Liver (tissue), 9 donors: Measurements from ENCODE around the gene MAGI1. TPM values are rescaled to one million over a fixed set of nuclear protein-coding genes. Genes with fewer than 3 reads are reported as not detected.

Source experiments
- DNase-seq: peaks from one replicate; pipeline ENCODE4 v3.0.0-alpha.2; 2017; ENCODE audit warnings: low spot score
- H3K27ac ChIP-seq, 2 donors: one replicate each; pipeline ENCODE4 v1.7.0; 2013; ENCODE audit warnings: inconsistent platforms in 2 of 2, low read length in 2 of 2, control low read depth in 1 of 2, low read depth in 1 of 2, mild to moderate bottlenecking in 1 of 2
- H3K27me3 ChIP-seq, 4 donors: one replicate each; pipeline versions ENCODE4 v1.6.1 to v1.7.0; 2013; ENCODE audit warnings: low read length in 3 of 4, inconsistent platforms in 1 of 4, mild to moderate bottlenecking in 1 of 4, moderate library complexity in 1 of 4; ENCODE audit not compliant: control insufficient read depth in 4 of 4, insufficient read depth in 4 of 4
- H3K36me3 ChIP-seq, 4 donors: one replicate each; pipeline versions ENCODE4 v1.6.1 to v1.7.0; 2013; ENCODE audit warnings: low read length in 3 of 4, mild to moderate bottlenecking in 3 of 4, low read depth in 1 of 4, moderate library complexity in 1 of 4; ENCODE audit not compliant: control insufficient read depth in 4 of 4, insufficient read depth in 3 of 4
- H3K4me1 ChIP-seq, 4 donors: one replicate each; pipeline versions ENCODE4 v1.6.1 to v1.7.0; 2013; ENCODE audit warnings: low read length in 3 of 4, mild to moderate bottlenecking in 3 of 4, moderate library complexity in 1 of 4; ENCODE audit not compliant: control insufficient read depth in 4 of 4, insufficient read depth in 4 of 4
- H3K4me3 ChIP-seq, 3 donors: one replicate each; pipeline versions ENCODE4 v1.6.1 to v1.7.0; 2013; ENCODE audit warnings: low read length in 3 of 3, control low read depth in 1 of 3, low read depth in 1 of 3, mild to moderate bottlenecking in 1 of 3
- H3K9ac ChIP-seq, 2 donors: one replicate each; pipeline ENCODE4 v1.7.0; 2013; ENCODE audit warnings: low read length in 2 of 2, mild to moderate bottlenecking in 2 of 2, moderate library complexity in 2 of 2, control low read depth in 1 of 2, low read depth in 1 of 2
- H3K9me3 ChIP-seq, 4 donors: one replicate each; pipeline versions ENCODE4 v1.6.1 to v1.7.0; 2013; ENCODE audit warnings: low read length in 3 of 4; ENCODE audit not compliant: control insufficient read depth in 4 of 4
- FOXA1 ChIP-seq: IDR thresholded peaks from 2 replicates; pipeline ENCODE4 v1.6.1; 2016; ENCODE audit warnings: antibody characterized with exemption
- FOXA2 ChIP-seq: IDR thresholded peaks from 2 replicates; pipeline ENCODE4 v1.6.1; 2016; ENCODE audit warnings: antibody characterized with exemption
- HNF4A ChIP-seq, 2 donors: conservative IDR thresholded peaks; 2 replicates each; pipeline ENCODE4 v1.6.1; 2016; ENCODE audit warnings: antibody characterized with exemption in 2 of 2, mild to moderate bottlenecking in 2 of 2
- HNF4G ChIP-seq: IDR thresholded peaks from 2 replicates; pipeline ENCODE4 v1.6.1; 2016; ENCODE audit warnings: antibody characterized with exemption
- JUND ChIP-seq, 2 donors: IDR thresholded peaks; 2 replicates each; pipeline ENCODE4 v1.6.1; 2016; ENCODE audit warnings: antibody characterized with exemption in 2 of 2
- NR2F2 ChIP-seq: IDR thresholded peaks from 2 replicates; pipeline ENCODE4 v1.6.1; 2016; ENCODE audit warnings: antibody characterized with exemption
- RAD21 ChIP-seq, 2 donors: IDR thresholded peaks; 2 replicates each; pipeline ENCODE4 v1.6.1; 2016; ENCODE audit warnings: antibody characterized with exemption in 2 of 2, mild to moderate bottlenecking in 2 of 2
- RXRA ChIP-seq, 2 donors: IDR thresholded peaks; 2 replicates each; pipeline ENCODE4 v1.6.1; 2017 to 2018; ENCODE audit warnings: antibody characterized with exemption in 2 of 2, mild to moderate bottlenecking in 1 of 2
- SP1 ChIP-seq: IDR thresholded peaks from 2 replicates; pipeline ENCODE4 v1.6.1; 2018; ENCODE audit warnings: antibody characterized with exemption, mild to moderate bottlenecking
- YY1 ChIP-seq: IDR thresholded peaks from 2 replicates; pipeline ENCODE4 v1.6.1; 2016; ENCODE audit warnings: antibody characterized with exemption, mild to moderate bottlenecking
- WGBS: extraction: QIAGEN DNeasy Blood & Tissue Kit; methylation state at CpG from one replicate; pipeline ENCODE4 v1.1.7; 2013; 5-methylcytosine and 5-hydroxymethylcytosine counted together
- polyA plus RNA-seq, 2 donors: library from polyadenylated mRNA; stranded (reverse) in 1 of 2; unstranded in 1 of 2; fragments of 200-250 nt in 1 of 2; fragments of >200 nt in 1 of 2; fragmentation: Nextera tagmentation in 1 of 2; extraction: Ambion mirVana in 1 of 2; gene quantifications; one replicate each; pipeline versions ENCODE4 v1.2.1 to v1.2.3, GENCODE V29; 2013 to 2015
- total RNA-seq, 2 donors: library from RNA; depleted of rRNA; stranded (reverse); fragments of >200 nt; gene quantifications; one replicate each; pipeline ENCODE4 v1.2.3, GENCODE V29; 2014
- TF ChIP-seq, protein P1 (sequence below): fragments of 150-350 bp; IDR thresholded peaks from 2 replicates; pipeline ENCODE4 v1.5.1; 2017; ENCODE audit warnings: improper control_type of control experiment, low read depth, low read length; ENCODE audit not compliant: missing input control
- donor health status: healthy.
- donor health status: healthy.
- donor health status: healthy.
- donor health status: healthy.
- donor health status: healthy.

The MAGI1 gene
- total and polyA plus RNA-seq, 4 donors = 9.6 to 68.8 (median 14.0) TPM

DNA sequence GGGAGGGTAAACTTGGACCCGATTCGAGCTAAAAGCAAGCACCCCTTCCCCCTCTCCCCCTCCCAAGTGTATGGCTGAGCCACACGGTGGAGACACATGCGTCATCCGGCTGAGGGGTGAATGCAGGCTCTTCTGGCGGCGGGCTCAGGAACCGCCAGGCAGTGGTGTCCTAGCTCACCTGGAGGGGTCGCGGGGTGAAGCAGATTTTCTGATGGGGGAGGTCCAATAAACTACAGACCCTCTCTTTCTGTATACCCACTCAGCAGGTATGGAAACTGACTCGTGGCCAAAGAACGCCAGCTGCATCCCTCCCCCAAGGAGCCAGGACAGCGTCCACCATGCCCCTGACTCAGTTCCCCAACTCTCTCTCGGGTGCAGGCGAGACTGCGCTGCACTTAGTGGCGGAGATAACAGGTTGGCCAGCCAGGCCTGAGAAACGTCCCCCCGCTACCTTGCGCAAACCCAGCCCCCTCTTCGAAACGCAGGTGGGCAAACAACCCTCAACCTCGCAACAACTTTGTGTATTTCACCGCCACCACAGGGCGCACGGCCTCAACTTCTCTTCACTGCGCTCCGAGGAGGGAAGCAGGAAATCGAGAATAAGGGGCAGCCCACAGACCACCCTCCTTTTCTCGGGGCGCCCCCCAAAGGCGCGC, 1.3 kb downstream of the MAGI1 start:
- peak overlapping the region; percentile 79 to 90 (median 80) for H3K4me3 ChIP-seq
- peak overlapping the region; percentile 95 to 96 for H3K27ac ChIP-seq
- no peaks in the 10 kb centered on the region for H3K36me3 ChIP-seq
- H3K9ac ChIP-seq = peak overlapping the region; percentile 84 to 88
- H3K27me3 ChIP-seq = no peaks in the 10 kb centered on the region
- peak; percentile 38 for DNase-seq
- H3K4me1 ChIP-seq = peaks cover 0 to 31% (median 16%) of the 10 kb centered on the region in 4 donors
- TF ChIP-seq, protein P1, sequence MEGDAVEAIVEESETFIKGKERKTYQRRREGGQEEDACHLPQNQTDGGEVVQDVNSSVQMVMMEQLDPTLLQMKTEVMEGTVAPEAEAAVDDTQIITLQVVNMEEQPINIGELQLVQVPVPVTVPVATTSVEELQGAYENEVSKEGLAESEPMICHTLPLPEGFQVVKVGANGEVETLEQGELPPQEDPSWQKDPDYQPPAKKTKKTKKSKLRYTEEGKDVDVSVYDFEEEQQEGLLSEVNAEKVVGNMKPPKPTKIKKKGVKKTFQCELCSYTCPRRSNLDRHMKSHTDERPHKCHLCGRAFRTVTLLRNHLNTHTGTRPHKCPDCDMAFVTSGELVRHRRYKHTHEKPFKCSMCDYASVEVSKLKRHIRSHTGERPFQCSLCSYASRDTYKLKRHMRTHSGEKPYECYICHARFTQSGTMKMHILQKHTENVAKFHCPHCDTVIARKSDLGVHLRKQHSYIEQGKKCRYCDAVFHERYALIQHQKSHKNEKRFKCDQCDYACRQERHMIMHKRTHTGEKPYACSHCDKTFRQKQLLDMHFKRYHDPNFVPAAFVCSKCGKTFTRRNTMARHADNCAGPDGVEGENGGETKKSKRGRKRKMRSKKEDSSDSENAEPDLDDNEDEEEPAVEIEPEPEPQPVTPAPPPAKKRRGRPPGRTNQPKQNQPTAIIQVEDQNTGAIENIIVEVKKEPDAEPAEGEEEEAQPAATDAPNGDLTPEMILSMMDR = peak; percentile 39
- TF ChIP-seq RAD21 (IDR thresholded peaks at IDR 0.05) (peak; percentile 61 to 75), YY1 (no peak), NR2F2 (no peak), HNF4G (no peak), JUND (IDR thresholded peaks at IDR 0.05) (peak in 1 of 2 donors; percentile 23), HNF4A (conservative IDR thresholded peaks at IDR 0.05) (peak; percentile 11)
- no peaks in the 10 kb centered on the region for H3K9me3 ChIP-seq
- WGBS = 1% methylated on average over 33 of the region's 33 CpGs

DNA sequence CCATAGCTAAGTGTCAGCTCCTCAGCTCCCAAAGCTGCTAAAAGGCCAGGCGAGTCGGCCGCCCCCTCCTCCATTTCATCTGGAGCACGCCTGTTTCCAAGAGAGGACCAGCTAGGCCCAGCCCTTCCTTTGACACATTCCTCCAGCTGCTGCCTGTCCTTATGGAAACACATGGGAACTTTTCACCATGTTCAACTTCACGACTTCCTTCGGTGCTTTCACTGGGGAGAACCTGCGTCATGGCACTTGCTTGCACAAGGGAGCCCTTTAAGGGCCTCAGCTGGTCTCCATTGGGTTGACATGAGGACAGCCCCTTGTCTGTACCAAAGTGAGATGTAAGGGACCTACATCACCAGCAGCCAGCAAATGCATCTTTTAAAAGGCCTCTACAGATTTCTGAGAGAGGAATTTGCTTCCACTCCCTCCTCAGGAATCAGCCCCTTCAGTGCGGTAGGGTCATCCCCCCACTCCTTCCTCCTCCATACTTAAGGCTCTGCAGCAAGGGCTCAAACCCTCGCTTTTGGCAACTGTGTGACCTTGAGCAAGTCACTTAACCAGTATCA, 2.1 kb downstream of the MAGI1 start:
- Histone ChIP-seq H3K9ac (peak overlapping the region; percentile 84 to 88), H3K27me3 (no peaks in the 10 kb centered on the region), H3K9me3 (no peaks in the 10 kb centered on the region), H3K36me3 (no peaks in the 10 kb centered on the region), H3K4me1 (peaks cover 0 to 28% (median 16%) of the 10 kb centered on the region in 4 donors), H3K27ac (peak overlapping the region; percentile 95 to 96), H3K4me3 (peak overlapping the region; percentile 79 to 90 (median 80))
- 51% methylated on average over 9 of the region's 9 CpGs for WGBS
- TF ChIP-seq RXRA (IDR thresholded peaks at IDR 0.05) (peak in 1 of 2 donors; percentile 18), FOXA1 (no peak), HNF4A (conservative IDR thresholded peaks at IDR 0.05) (no peak)
- no peak for DNase-seq

DNA sequence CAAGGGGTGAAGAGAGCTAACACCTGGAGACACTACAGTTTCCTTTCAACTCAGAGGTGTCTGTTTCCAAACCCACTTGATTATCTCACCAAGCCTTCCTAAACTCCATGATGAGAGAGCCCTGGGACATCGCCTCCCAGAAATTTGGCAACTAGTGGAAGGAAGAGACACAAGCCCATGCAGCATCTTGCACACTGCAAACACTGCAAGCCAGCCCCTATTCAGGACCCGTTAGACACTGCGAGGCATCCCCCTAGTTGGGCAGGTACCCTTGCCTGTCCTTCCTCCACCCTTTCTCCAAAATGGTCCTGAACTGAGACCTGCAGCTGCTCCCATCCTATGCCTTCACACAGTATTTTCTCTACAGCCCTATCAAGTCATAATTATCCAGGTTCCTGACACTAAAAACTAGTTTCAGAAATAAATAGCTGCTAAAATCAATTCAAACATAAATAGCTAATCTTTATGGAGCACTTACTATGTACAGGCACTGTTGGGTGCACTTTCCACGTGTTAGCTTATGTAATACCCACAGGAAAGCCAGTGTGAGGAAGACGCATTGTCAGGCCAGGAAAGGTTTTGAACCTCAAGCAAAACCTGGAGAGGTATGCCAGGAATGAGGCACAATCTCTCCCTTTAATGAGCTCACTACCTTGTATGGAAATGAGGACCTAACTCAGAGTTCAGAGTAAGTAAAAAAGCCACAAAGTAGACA, 2.8 kb downstream of the MAGI1 start:
- WGBS = 52% methylated on average over 5 of the region's 5 CpGs
- Histone ChIP-seq H3K9ac (peak overlapping the region; percentile 40 to 51), H3K4me1 (peaks cover 0 to 31% (median 18%) of the 10 kb centered on the region in 4 donors), H3K9me3 (no peaks in the 10 kb centered on the region), H3K27me3 (no peaks in the 10 kb centered on the region), H3K27ac (peak overlapping the region; percentile 8 to 96), H3K36me3 (no peaks in the 10 kb centered on the region), H3K4me3 (peak overlapping the region; percentile 41 to 90 (median 79))
- peak; percentile 13 for TF ChIP-seq YY1
- TF ChIP-seq SP1 = no peak
- no peak for TF ChIP-seq FOXA2
- no peak for DNase-seq
